GM21786 (cell line): ENCODE data around the gene BMAL2.

Experiments used
- ATAC-seq: cut with Tn5 transposase; IDR thresholded peaks from one replicate; pipeline ENCODE4 v1.9.1; 2021; ENCODE audit not compliant: unreplicated experiment

BMAL2 gene

GRCh38 chr12:27332714-27333402 is at the start of gene BMAL2:
Gene BMAL2 (plus strand): TSS chr12:27332836. CDS start chr12:27333073, 237 bp downstream.
- ATAC-seq: peak; percentile 24

- no peak for ATAC-seq
Observed at GRCh38 chr12:27284021-27284420, 48.6 kb upstream of the BMAL2 start.

GRCh38 chr12:27284751-27285150 is 47.9 kb upstream of the BMAL2 start:
- ATAC-seq: peak; percentile 76

GRCh38 chr12:27285403-27285802 is 47.2 kb upstream of the BMAL2 start:
- no peak for ATAC-seq

- ATAC-seq: no peak
Observed at GRCh38 chr12:27289414-27289813, 43.2 kb upstream of the BMAL2 start.

GRCh38 chr12:27290501-27291168 is 42.0 kb upstream of the BMAL2 start:
- no peak for ATAC-seq

- no peak for ATAC-seq
Observed at GRCh38 chr12:27291862-27292261, 40.8 kb upstream of the BMAL2 start.

GRCh38 chr12:27292718-27293117 is 39.9 kb upstream of the BMAL2 start:
- no peak for ATAC-seq

- no peak for ATAC-seq
Observed at GRCh38 chr12:27293463-27293862, 39.2 kb upstream of the BMAL2 start.

- no peak for ATAC-seq
Observed at GRCh38 chr12:27296674-27297073, 36.0 kb upstream of the BMAL2 start.

- no peak for ATAC-seq
Observed at GRCh38 chr12:27297566-27297965, 35.1 kb upstream of the BMAL2 start.

GRCh38 chr12:27299102-27299501 is 33.5 kb upstream of the BMAL2 start:
- no peak for ATAC-seq

GRCh38 chr12:27300226-27300625 is 32.4 kb upstream of the BMAL2 start:
- no peak for ATAC-seq

GRCh38 chr12:27303139-27304111 is 29.2 kb upstream of the BMAL2 start:
- no peak for ATAC-seq

GRCh38 chr12:27304856-27305255 is 27.8 kb upstream of the BMAL2 start:
- no peak for ATAC-seq

- ATAC-seq: no peak
Observed at GRCh38 chr12:27305673-27306456, 26.8 kb upstream of the BMAL2 start.

GRCh38 chr12:27309293-27309994 is 23.2 kb upstream of the BMAL2 start:
- ATAC-seq: peak; percentile 68

- ATAC-seq: no peak
Observed at GRCh38 chr12:27309995-27310315, 22.7 kb upstream of the BMAL2 start.

- no peak for ATAC-seq
Observed at GRCh38 chr12:27316947-27317346, 15.7 kb upstream of the BMAL2 start.

- no peak for ATAC-seq
Observed at GRCh38 chr12:27319409-27319808, 13.2 kb upstream of the BMAL2 start.
